Measurements from ENCODE around the gene CDC42EP1. TPM values are rescaled to one million over a fixed set of nuclear protein-coding genes. Genes with fewer than 3 reads are reported as not detected.
A peak's percentile ranks its signal among the peaks of the same experiment; 100 is the strongest.

CDC42EP1 gene
- total RNA-seq, 1 donor from 2014 or later, result 52.6 TPM

DNA sequence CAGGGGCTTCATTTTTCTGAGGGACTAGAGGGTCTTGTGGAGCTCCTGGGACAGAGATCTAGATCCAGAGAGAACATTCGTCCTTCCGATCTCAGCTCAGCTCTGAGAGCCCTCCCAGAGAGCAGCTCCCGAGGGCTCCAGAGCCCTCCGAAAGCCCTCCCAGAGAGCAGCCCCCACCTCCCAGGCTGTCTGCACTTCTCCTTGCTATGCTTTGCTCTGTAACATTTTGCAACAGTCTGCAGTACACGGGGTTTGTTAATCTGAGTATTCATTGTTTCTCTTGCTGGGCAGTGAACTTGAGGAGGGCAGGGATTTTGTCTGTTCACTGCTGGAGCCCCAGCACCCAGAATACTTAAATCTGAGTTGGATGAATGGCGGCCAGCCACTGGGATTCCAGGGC, 50.9 kb downstream of the CDC42EP1 start:
- Mint-ChIP-seq H3K27me3 (no peaks in the 10 kb centered on the region), H3K27ac (peak overlapping the region; percentile 74), H3K9me3 (ENCODE audit: low read depth) (no peaks in the 10 kb centered on the region), H3K4me1 (ENCODE audit: low read depth) (peaks cover 16% of the 10 kb centered on the region), H3K36me3 (ENCODE audit: insufficient read depth) (peaks cover 3% of the 10 kb centered on the region), H3K4me3 (ENCODE audit: low read depth) (no peak overlapping the region)
- DNase-seq (ENCODE audit: low spot score, unreplicated experiment), result no peak
- no peak for TF ChIP-seq CTCF (IDR thresholded peaks at IDR 0.05; ENCODE audit: unreplicated experiment)

GRCh38 chr22:37616201-37617083, 56.2 kb downstream of the CDC42EP1 start:
- no peak overlapping the region for H3K27ac Mint-ChIP-seq
- peaks cover 7% of the 10 kb centered on the region for H3K36me3 Mint-ChIP-seq (ENCODE audit: insufficient read depth)

GRCh38 chr22:37617431-37617830, 57.2 kb downstream of the CDC42EP1 start:
- Mint-ChIP-seq H3K27me3 (no peaks in the 10 kb centered on the region), H3K4me3 (ENCODE audit: low read depth) (no peak overlapping the region), H3K36me3 (ENCODE audit: insufficient read depth) (peaks cover 7% of the 10 kb centered on the region), H3K27ac (no peak overlapping the region), H3K9me3 (ENCODE audit: low read depth) (no peaks in the 10 kb centered on the region), H3K4me1 (ENCODE audit: low read depth) (no peaks in the 10 kb centered on the region)
- no peak for DNase-seq (ENCODE audit: low spot score, unreplicated experiment)
- no peak for TF ChIP-seq CTCF (IDR thresholded peaks at IDR 0.05; ENCODE audit: unreplicated experiment)

More at GRCh38 chr22:37616201-37617083, 56.2 kb downstream of the CDC42EP1 start:
- H3K9me3 Mint-ChIP-seq (ENCODE audit: low read depth), result no peaks in the 10 kb centered on the region
- TF ChIP-seq CTCF (IDR thresholded peaks at IDR 0.05; ENCODE audit: unreplicated experiment), result no peak
- no peaks in the 10 kb centered on the region for H3K4me1 Mint-ChIP-seq (ENCODE audit: low read depth)
- H3K4me3 Mint-ChIP-seq (ENCODE audit: low read depth), result no peak overlapping the region
- H3K27me3 Mint-ChIP-seq, result no peaks in the 10 kb centered on the region
- DNase-seq (ENCODE audit: low spot score, unreplicated experiment), result no peak

GRCh38 chr22:37618072-37618656, 57.9 kb downstream of the CDC42EP1 start:
- Mint-ChIP-seq H3K9me3 (ENCODE audit: low read depth) (no peaks in the 10 kb centered on the region), H3K36me3 (ENCODE audit: insufficient read depth) (peaks cover 7% of the 10 kb centered on the region), H3K27me3 (no peaks in the 10 kb centered on the region), H3K27ac (no peak overlapping the region), H3K4me1 (ENCODE audit: low read depth) (no peaks in the 10 kb centered on the region), H3K4me3 (ENCODE audit: low read depth) (no peak overlapping the region)
- DNase-seq (ENCODE audit: low spot score, unreplicated experiment), result no peak
- TF ChIP-seq CTCF (IDR thresholded peaks at IDR 0.05; ENCODE audit: unreplicated experiment), result no peak

GRCh38 chr22:37618674-37619073, 58.4 kb downstream of the CDC42EP1 start:
- Mint-ChIP-seq H3K27ac (no peak overlapping the region), H3K36me3 (ENCODE audit: insufficient read depth) (peaks cover 8% of the 10 kb centered on the region), H3K4me1 (ENCODE audit: low read depth) (peaks cover 1% of the 10 kb centered on the region), H3K4me3 (ENCODE audit: low read depth) (no peak overlapping the region), H3K9me3 (ENCODE audit: low read depth) (no peaks in the 10 kb centered on the region), H3K27me3 (no peaks in the 10 kb centered on the region)
- TF ChIP-seq CTCF (IDR thresholded peaks at IDR 0.05; ENCODE audit: unreplicated experiment), result no peak
- no peak for DNase-seq (ENCODE audit: low spot score, unreplicated experiment)

Other genes starting within 250 kb of the CDC42EP1 start
- 0.36 and 0.44 TPM in 2 replicates for gene ELFN2, start 133.0 kb upstream of the CDC42EP1 start, total RNA-seq
- 3.2 and 5.9 TPM in 2 replicates for gene MFNG, start 74.1 kb upstream of the CDC42EP1 start, total RNA-seq
- gene CARD10, start 41.1 kb upstream of the CDC42EP1 start, total RNA-seq, result 44.1 and 46.7 TPM in 2 replicates
- 2.7 and 4.3 TPM in 2 replicates for gene LGALS2, start 19.6 kb downstream of the CDC42EP1 start, total RNA-seq
- 121 and 132 TPM in 2 replicates for gene GGA1, start 48.4 kb downstream of the CDC42EP1 start, total RNA-seq
- gene SH3BP1, start 79.2 kb downstream of the CDC42EP1 start, total RNA-seq, result 25.4 and 27.4 TPM in 2 replicates
- 16.8 and 17.7 TPM in 2 replicates for gene PDXP, start 98.2 kb downstream of the CDC42EP1 start, total RNA-seq
- 0.81 TPM in 1 of 2 replicates, not detected in the other for gene LGALS1, start 115.2 kb downstream of the CDC42EP1 start, total RNA-seq
- gene NOL12, start 125.9 kb downstream of the CDC42EP1 start, total RNA-seq, result 16.4 and 17.1 TPM in 2 replicates
- gene TRIOBP, start 136.6 kb downstream of the CDC42EP1 start, total RNA-seq, result 73.0 and 78.7 TPM in 2 replicates
- gene GCAT, start 247.5 kb downstream of the CDC42EP1 start, total RNA-seq, result 20.2 and 28.1 TPM in 2 replicates

Data from progenitor cell of endocrine pancreas (in vitro differentiated cells).